T-cell (primary cell): Measurements from ENCODE around the gene GKAP1. TPM values are rescaled to one million over a fixed set of nuclear protein-coding genes. Genes with fewer than 3 reads are reported as not detected.
A peak's percentile ranks its signal among the peaks of the same experiment; 100 is the strongest.

Source experiments
- ATAC-seq, 4 experiments: fragments of 200-7000 bp in 3 of 4; fragments of 150-1000 bp in 1 of 4; cut with Tn5 transposase; replicated peaks in 1 of 4; 1 replicate in 3 of 4; 2 replicates in 1 of 4; pipeline ENCODE4 v1.10.0; 2021; ENCODE audit warnings: moderate library complexity in 3 of 4, mild to moderate bottlenecking in 2 of 4, moderate number of reproducible peaks in 1 of 4
- CTCF ChIA-PET, 2 donors: fragments of 300-600 bp; sonication (Branson Sonifier 250); formaldehyde crosslinking; loops; one replicate each; lab custom pipeline; 2022; ENCODE audit warnings: antibody characterized with exemption in 2 of 2; lab: Charles Lee
- POLR2A ChIA-PET, 2 donors: fragments of 300-600 bp; sonication (Branson Sonifier 250); formaldehyde crosslinking; loops; one replicate each; lab custom pipeline; 2022; ENCODE audit warnings: antibody characterized with exemption in 2 of 2; lab: Charles Lee
- DNase-seq, 35 experiments: peaks; one replicate each; pipeline versions ENCODE4 v3.0.0 to v3.0.0-alpha.2; 2013 to 2023
- H3K27ac ChIP-seq: one replicate; pipeline ENCODE4 v1.5.1; 2013; ENCODE audit warnings: low read length
- H3K27me3 ChIP-seq, 2 experiments: replicated peaks in 1 of 2; 1 replicate in 1 of 2; 2 replicates in 1 of 2; pipeline versions ENCODE4 v1.6.1 to v1.7.0; 2013; ENCODE audit warnings: low read length in 1 of 2, mixed read lengths in 1 of 2; ENCODE audit not compliant: control insufficient read depth in 2 of 2, insufficient read depth in 2 of 2; ENCODE audit errors: extremely low read depth in 1 of 2
- H3K36me3 ChIP-seq, 2 donors: 1 replicate in 1 of 2; 2 replicates in 1 of 2; pipeline versions ENCODE4 v1.6.1 to v1.7.0; 2013; ENCODE audit warnings: low read length in 1 of 2; ENCODE audit not compliant: control insufficient read depth in 2 of 2, insufficient read depth in 1 of 2; ENCODE audit errors: extremely low read depth in 1 of 2
- H3K4me1 ChIP-seq, 2 experiments: 1 replicate in 1 of 2; 2 replicates in 1 of 2; pipeline versions ENCODE4 v1.6.1 to v1.7.0; 2013; ENCODE audit warnings: low read length in 2 of 2, mixed read lengths in 1 of 2; ENCODE audit not compliant: insufficient read depth in 2 of 2, control insufficient read depth in 1 of 2; ENCODE audit errors: extremely low read depth in 1 of 2
- H3K4me3 ChIP-seq, 2 donors: 1 replicate in 1 of 2; 2 replicates in 1 of 2; pipeline versions ENCODE4 v1.5.1 to v1.7.0; 2013; ENCODE audit warnings: mild to moderate bottlenecking in 2 of 2, low read length in 1 of 2, moderate library complexity in 1 of 2; ENCODE audit not compliant: control insufficient read depth in 1 of 2; ENCODE audit errors: extremely low read depth in 1 of 2
- H3K9me3 ChIP-seq: 2 replicates; pipeline ENCODE4 v1.7.0; 2013
- H3K27ac Mint-ChIP-seq, 2 donors: one replicate each; pipeline ENCODE4 v1.8.0; 2020 to 2021; ENCODE audit warnings: mild to moderate bottlenecking in 2 of 2, mixed read lengths in 2 of 2
- H3K27me3 Mint-ChIP-seq, 2 donors: one replicate each; pipeline ENCODE4 v1.8.0; 2021 to 2022; ENCODE audit warnings: mixed read lengths in 2 of 2
- H3K36me3 Mint-ChIP-seq: one replicate; pipeline ENCODE4 v1.8.0; 2021; ENCODE audit warnings: mixed read lengths
- H3K4me1 Mint-ChIP-seq, 3 donors: one replicate each; pipeline ENCODE4 v1.8.0; 2020 to 2022; ENCODE audit warnings: mixed read lengths in 3 of 3, mild to moderate bottlenecking in 1 of 3
- H3K4me3 Mint-ChIP-seq, 3 donors: one replicate each; pipeline ENCODE4 v1.8.0; 2020 to 2022; ENCODE audit warnings: mild to moderate bottlenecking in 3 of 3, mixed read lengths in 3 of 3, moderate library complexity in 3 of 3
- H3K9me3 Mint-ChIP-seq, 3 donors: one replicate each; pipeline ENCODE4 v1.8.0; 2020 to 2022; ENCODE audit warnings: mixed read lengths in 3 of 3
- WGBS: methylation state at CpG from one replicate; pipeline ENCODE4 v1.1.5; 2013; ENCODE audit warnings: missing lambda C conversion rate; ENCODE audit not compliant: insufficient coverage; 5-methylcytosine and 5-hydroxymethylcytosine counted together
- total RNA-seq, 35 experiments: library from RNA in 6 of 35; stranded (reverse) in 6 of 35; fragments of 120-200 nt in 1 of 35; gene quantifications; one replicate each; pipeline versions ENCODE4 v1.2.1 to v1.2.4 and lab custom pipeline; 2013 to 2026

The GKAP1 gene
- total RNA-seq, 5 donors from 2014 or later (not counting 1 experiment from before 2014, with no cell fraction given): 9.6 to 11.4 (median 9.9) TPM

DNA sequence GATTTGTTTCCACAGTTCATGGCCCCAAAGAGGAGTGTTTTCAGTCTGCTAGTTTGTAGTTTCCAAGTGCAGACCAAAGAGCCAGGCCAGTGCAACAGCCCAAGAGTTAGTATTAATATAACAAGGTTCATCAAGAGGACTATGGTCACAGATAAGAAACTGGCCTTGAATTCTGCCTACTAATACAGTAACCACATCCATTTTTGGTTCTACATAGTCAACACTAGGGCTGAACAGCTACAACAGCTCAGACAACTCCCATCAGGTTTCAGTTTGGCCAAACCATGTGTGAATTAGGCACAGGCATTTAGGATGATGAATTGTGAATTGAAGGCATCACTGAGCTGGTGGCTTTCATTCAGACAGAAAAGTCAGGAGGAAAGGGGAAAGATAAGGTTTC is 96.1 kb downstream of the GKAP1 start:
- Mint-ChIP-seq H3K9me3 (peaks cover 0 to 2% (median 0%) of the 10 kb centered on the region in 3 donors), H3K4me3 (no peak overlapping the region), H3K4me1 (no peaks in the 10 kb centered on the region), H3K27ac (no peak overlapping the region), H3K36me3 (no peaks in the 10 kb centered on the region), H3K27me3 (peaks cover 0 to 3% of the 10 kb centered on the region in 2 donors)
- no peak overlapping the region for H3K27ac ChIP-seq
- ChIA-PET CTCF (interaction anchor here in 1 of 2 donors (0.6 kb wide), 1 partner anchor 69 kb away, joined by 5 read pairs; no protein-coding TSS in a partner anchor), POLR2A (no interaction called here)
- ATAC-seq (no peak), DNase-seq (no peak)
- no peaks in the 10 kb centered on the region for H3K36me3 ChIP-seq
- H3K4me1 ChIP-seq: no peaks in the 10 kb centered on the region
- H3K4me3 ChIP-seq: no peak overlapping the region
- no peaks in the 10 kb centered on the region for H3K9me3 ChIP-seq
- no peaks in the 10 kb centered on the region for H3K27me3 ChIP-seq

DNA sequence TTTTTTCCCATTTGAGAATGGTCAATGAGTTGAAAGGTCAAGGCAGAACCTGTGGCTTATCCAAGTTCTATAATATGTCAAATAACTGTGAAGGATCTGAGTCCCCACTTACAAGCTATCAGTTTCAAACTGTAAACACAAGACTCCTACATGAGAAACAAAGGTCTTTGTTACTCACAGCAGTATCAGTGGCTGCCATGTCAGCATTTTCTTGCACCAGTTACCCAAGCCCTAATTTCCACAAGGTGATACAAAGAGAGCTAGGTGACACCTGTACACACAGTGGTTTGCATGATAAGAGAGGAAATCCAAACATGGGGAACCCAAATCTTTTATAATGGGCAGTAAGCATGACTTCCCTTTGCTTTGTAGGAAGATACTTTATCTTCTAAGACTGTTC is 101.8 kb downstream of the GKAP1 start:
- Histone ChIP-seq H3K36me3 (no peaks in the 10 kb centered on the region), H3K27me3 (no peaks in the 10 kb centered on the region), H3K4me3 (no peak overlapping the region), H3K4me1 (no peaks in the 10 kb centered on the region), H3K27ac (no peak overlapping the region), H3K9me3 (no peaks in the 10 kb centered on the region)
- CTCF ChIA-PET: no interaction called here
- Mint-ChIP-seq H3K4me3 (no peak overlapping the region), H3K36me3 (no peaks in the 10 kb centered on the region), H3K27me3 (no peaks in the 10 kb centered on the region), H3K4me1 (no peaks in the 10 kb centered on the region), H3K27ac (no peak overlapping the region), H3K9me3 (no peaks in the 10 kb centered on the region)
- ATAC-seq: no peak
- no peak for DNase-seq
- POLR2A ChIA-PET: interaction anchor here in 1 of 2 donors (0.6 kb wide), 1 partner anchor 257 kb away, joined by 4 read pairs; no protein-coding TSS in a partner anchor

DNA sequence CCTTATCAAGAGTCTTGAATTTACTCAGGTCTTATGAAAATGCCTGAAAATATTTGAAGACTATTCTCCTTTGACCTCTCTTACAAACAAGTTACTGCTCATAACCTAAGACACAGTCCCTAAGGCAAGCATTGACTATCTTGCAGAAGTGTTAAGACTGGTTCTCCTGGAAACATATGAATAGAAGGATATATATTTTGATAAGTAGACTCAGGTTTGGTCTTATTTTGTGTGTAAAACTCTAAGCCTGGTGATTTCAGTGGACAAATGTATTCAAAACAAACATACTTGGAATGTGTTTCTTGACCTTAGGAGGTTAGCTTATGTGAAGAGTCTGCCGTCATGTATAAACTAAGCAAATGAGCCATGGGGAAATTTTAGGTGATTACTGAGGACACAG is 102.3 kb downstream of the GKAP1 start:
- no peak overlapping the region for H3K27ac ChIP-seq
- CTCF ChIA-PET: no interaction called here
- Mint-ChIP-seq H3K4me3 (no peak overlapping the region), H3K9me3 (no peaks in the 10 kb centered on the region), H3K27me3 (no peaks in the 10 kb centered on the region), H3K4me1 (no peaks in the 10 kb centered on the region), H3K36me3 (no peaks in the 10 kb centered on the region), H3K27ac (no peak overlapping the region)
- no peaks in the 10 kb centered on the region for H3K27me3 ChIP-seq
- 100% methylated on average over 1 of the region's 1 CpG for WGBS
- POLR2A ChIA-PET: no interaction called here
- ATAC-seq: no peak
- H3K4me3 ChIP-seq: no peak overlapping the region
- no peaks in the 10 kb centered on the region for H3K9me3 ChIP-seq
- no peaks in the 10 kb centered on the region for H3K36me3 ChIP-seq
- no peaks in the 10 kb centered on the region for H3K4me1 ChIP-seq
- DNase-seq: no peak

DNA sequence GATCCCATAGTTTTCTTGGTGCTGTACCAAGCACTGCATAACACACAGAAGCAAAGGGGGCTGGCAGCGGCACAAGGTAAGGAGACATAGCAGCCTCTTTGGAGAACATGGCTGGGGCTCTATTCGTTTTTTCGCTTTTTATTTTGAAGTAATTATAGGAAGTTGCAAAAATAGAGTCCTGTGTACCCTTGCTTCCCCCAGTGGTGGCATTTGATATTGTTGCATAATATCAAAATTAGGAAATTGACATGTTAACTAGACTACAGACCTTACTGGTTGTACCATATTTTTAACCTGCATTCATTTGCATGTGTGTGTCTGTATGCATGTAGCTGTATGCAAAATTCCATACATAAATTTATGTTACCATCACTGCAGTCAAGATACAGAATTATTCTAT is 103.2 kb downstream of the GKAP1 start:
- no peaks in the 10 kb centered on the region for H3K36me3 ChIP-seq
- ATAC-seq: peak in 2 of 4 experiments; percentile 26 to 56
- no peak overlapping the region for H3K4me3 ChIP-seq
- H3K4me1 Mint-ChIP-seq: peaks cover 0 to 2% (median 2%) of the 10 kb centered on the region in 3 donors
- ChIA-PET POLR2A (no interaction called here), CTCF (no interaction called here)
- 60% methylated on average over 2 of the region's 3 CpGs for WGBS
- H3K27me3 ChIP-seq: no peaks in the 10 kb centered on the region
- DNase-seq: peak in 4 of 35 experiments; percentile 0 to 34 (median 6)
- no peaks in the 10 kb centered on the region for H3K36me3 Mint-ChIP-seq
- no peaks in the 10 kb centered on the region for H3K9me3 Mint-ChIP-seq
- H3K27ac Mint-ChIP-seq: no peak overlapping the region
- H3K4me3 Mint-ChIP-seq: no peak overlapping the region
- no peaks in the 10 kb centered on the region for H3K4me1 ChIP-seq
- H3K9me3 ChIP-seq: no peaks in the 10 kb centered on the region
- H3K27me3 Mint-ChIP-seq: no peaks in the 10 kb centered on the region
- H3K27ac ChIP-seq: no peak overlapping the region

DNA sequence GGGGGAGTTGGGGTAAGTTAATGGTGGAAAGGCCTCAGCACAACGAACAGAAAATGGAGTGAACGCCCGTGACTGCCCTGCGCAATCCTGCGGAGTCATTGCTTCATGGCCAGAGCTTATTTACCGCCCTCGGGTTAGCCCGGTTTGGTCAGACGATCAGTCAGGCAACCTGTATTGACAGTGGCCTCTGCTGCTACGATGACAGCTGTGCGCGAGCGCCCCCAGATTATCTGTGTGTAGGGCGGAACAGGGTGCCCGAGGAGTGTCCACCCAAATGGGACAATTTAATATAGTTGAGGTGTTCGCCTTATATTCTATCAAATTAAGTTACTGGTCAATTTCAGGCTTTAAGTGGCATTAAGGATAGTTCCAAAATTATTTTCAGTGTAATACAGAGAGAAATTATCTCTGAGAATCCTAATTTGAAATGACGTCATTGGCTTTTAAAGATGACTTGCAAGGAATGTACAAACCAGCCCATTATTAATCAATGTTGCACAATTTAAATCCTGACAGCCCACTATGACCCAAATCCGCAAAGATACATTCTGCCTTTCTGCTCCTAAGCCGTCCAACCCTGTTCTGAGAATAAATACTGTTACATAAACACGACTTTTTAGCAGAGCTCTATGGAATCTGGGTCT is 108.9 kb downstream of the GKAP1 start:
- H3K27me3 ChIP-seq: no peaks in the 10 kb centered on the region
- no peaks in the 10 kb centered on the region for H3K36me3 ChIP-seq
- H3K27ac ChIP-seq: peak overlapping the region; percentile 96
- peak; percentile 14 to 26 (median 20) for ATAC-seq
- peak overlapping the region; percentile 86 to 99 (median 95) for H3K4me3 Mint-ChIP-seq
- peak in 29 of 35 experiments; percentile 10 to 69 (median 37) for DNase-seq
- H3K9me3 Mint-ChIP-seq: no peaks in the 10 kb centered on the region
- no peaks in the 10 kb centered on the region for H3K27me3 Mint-ChIP-seq
- POLR2A ChIA-PET: interaction anchor here (0.6 to 1.8 kb wide), 9 partner anchors 9 to 272 kb away, joined by 3 to 9 read pairs (median 5); partner anchors contain the start of genes HNRNPK (in 1 of the 2), IDNK (in 1 of the 2) and RMI1 (in 1 of the 2)
- peaks cover 12% of the 10 kb centered on the region for H3K36me3 Mint-ChIP-seq
- CTCF ChIA-PET: interaction anchor here (0.7 to 2.5 kb wide), 10 partner anchors 13 to 206 kb away, joined by 3 to 9 read pairs (median 6); no protein-coding TSS in a partner anchor
- peaks cover 15 to 17% of the 10 kb centered on the region in 2 experiments for H3K4me1 ChIP-seq
- H3K27ac Mint-ChIP-seq: peak overlapping the region; percentile 96 to 99
- peaks cover 41 to 44% (median 42%) of the 10 kb centered on the region in 3 donors for H3K4me1 Mint-ChIP-seq
- no peaks in the 10 kb centered on the region for H3K9me3 ChIP-seq
- peak overlapping the region; percentile 93 to 97 for H3K4me3 ChIP-seq
- 1% methylated on average over 10 of the region's 20 CpGs for WGBS

DNA sequence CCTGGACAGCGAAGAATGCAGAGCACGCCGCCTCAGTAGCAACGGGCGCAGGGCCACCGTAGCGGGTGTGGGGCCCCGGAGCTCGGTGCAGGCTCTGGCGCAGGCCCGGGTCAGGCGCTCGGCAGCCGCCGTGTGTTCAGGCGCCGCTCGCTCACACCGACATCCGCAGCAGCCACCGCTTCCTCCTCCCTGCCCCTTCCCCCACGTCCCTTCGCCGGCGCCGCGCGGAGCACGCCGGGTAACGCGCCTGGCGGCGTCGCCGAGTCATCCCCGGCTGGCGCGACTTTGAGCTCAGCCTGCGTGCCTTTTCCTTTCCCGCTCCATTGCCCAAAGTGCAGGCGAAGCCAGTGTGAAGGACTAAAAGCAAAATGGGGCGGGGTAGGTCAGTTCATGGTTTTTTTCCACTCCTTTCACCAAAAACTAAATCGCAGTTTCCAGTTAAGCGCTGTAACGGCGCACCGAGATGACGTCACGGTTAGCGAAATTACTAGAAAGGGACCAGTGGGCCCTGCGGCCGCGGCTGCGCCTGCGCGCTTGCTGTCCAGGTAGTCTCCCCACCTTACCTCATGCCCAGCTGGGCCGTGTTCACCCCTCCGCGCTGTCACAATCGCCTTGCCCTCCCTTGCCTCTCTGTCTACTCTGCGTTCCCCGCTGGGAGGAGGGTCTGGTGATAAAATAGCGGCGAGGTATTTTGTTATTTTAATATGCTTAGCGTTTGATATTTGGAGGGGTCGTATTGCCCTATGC is 109.6 kb downstream of the GKAP1 start, which contains the start of gene UBQLN1:
Gene UBQLN1, minus strand, starts transcription at position 191 of the 747 bp plus-strand sequence. CDS start 279 bp downstream, outside the sequence.
- Mint-ChIP-seq H3K9me3 (no peaks in the 10 kb centered on the region), H3K36me3 (peaks cover 12% of the 10 kb centered on the region), H3K4me1 (peaks cover 48 to 51% (median 48%) of the 10 kb centered on the region in 3 donors), H3K4me3 (peak within 1 kb of the TSS; percentile 86 to 99 (median 95)), H3K27me3 (no peaks in the 10 kb centered on the region), H3K27ac (peak within 1 kb of the TSS; percentile 96 to 99)
- 1% methylated on average over 50 of the region's 67 CpGs for WGBS
- DNase-seq (peak; percentile 83 to 96 (median 89)), ATAC-seq (peak; percentile 85 to 91 (median 90))
- Histone ChIP-seq H3K27me3 (no peaks in the 10 kb centered on the region), H3K4me1 (peaks cover 17 to 20% of the 10 kb centered on the region in 2 experiments), H3K36me3 (no peaks in the 10 kb centered on the region), H3K27ac (peak within 1 kb of the TSS; percentile 96), H3K4me3 (peak within 1 kb of the TSS; percentile 93 to 97), H3K9me3 (no peaks in the 10 kb centered on the region)
- CTCF ChIA-PET: interaction anchor here (0.7 to 2.5 kb wide), 8 partner anchors 12 to 87 kb away, joined by 3 to 9 read pairs (median 5); no protein-coding TSS in a partner anchor
- POLR2A ChIA-PET: interaction anchor here in 1 of 2 donors (0.6 to 1.8 kb wide), 8 partner anchors 10 to 272 kb away, joined by 3 to 9 read pairs (median 6); partner anchors contain the start of genes HNRNPK, IDNK and RMI1
